Measurements from ENCODE around the gene VGF. TPM values are rescaled to one million over a fixed set of nuclear protein-coding genes. Genes with fewer than 3 reads are reported as not detected.
A peak's percentile ranks its signal among the peaks of the same experiment; 100 is the strongest.

Gene VGF
- total and polyA plus RNA-seq, 2 donors (not counting 1 experiment from before 2014, with no cell fraction given) = 0.10 to 0.17 TPM

GRCh38 chr7:101170617-101171441, 5.5 kb upstream of the VGF start:
- Histone ChIP-seq H3K27me3 (replicated peaks in 1 of 4; ENCODE audit: control extremely low read depth in 1 of 4, control insufficient read depth in 3 of 4, insufficient read depth in 4 of 4, low read length in 3 of 4) (peaks cover 0 to 99% (median 79%) of the 10 kb centered on the region in 4 experiments), H3K4me3 (ENCODE audit: control extremely low read depth in 1 of 5, extremely low read depth in 1 of 5, insufficient read depth in 1 of 5, low read depth in 2 of 5, low read length in 4 of 5) (no peak overlapping the region), H2AFZ (ENCODE audit: insufficient read depth, low read depth, low read length, poor library complexity, severe bottlenecking) (no peak overlapping the region), H3K27ac (ENCODE audit: low read length in 2 of 2) (no peak overlapping the region), H3K9me3 (ENCODE audit: control extremely low read depth in 1 of 3, control insufficient read depth in 2 of 3, insufficient read depth in 1 of 3, low read length in 2 of 3) (peaks cover 0 to 55% (median 2%) of the 10 kb centered on the region in 3 donors), H4K20me1 (ENCODE audit: control insufficient read depth, insufficient read depth, low read length, poor library complexity, severe bottlenecking) (peaks cover 12% of the 10 kb centered on the region), H3K79me2 (ENCODE audit: control insufficient read depth, insufficient read depth, low read length) (no peaks in the 10 kb centered on the region), H3K9ac (ENCODE audit: low read length) (no peak overlapping the region), H3K36me3 (replicated peaks in 1 of 2; ENCODE audit: control extremely low read depth in 1 of 2, control insufficient read depth in 1 of 2, extremely low read depth in 1 of 2, insufficient read depth in 2 of 2, low read length in 1 of 2) (no peaks in the 10 kb centered on the region), H3K4me2 (replicated peaks; ENCODE audit: low read depth, low read length, poor library complexity, severe bottlenecking) (no peak overlapping the region), H3K4me1 (ENCODE audit: control insufficient read depth in 2 of 2, insufficient read depth in 2 of 2, low read length in 2 of 2) (peaks cover 66 to 77% of the 10 kb centered on the region in 2 donors)
- TF ChIP-seq, protein P1, sequence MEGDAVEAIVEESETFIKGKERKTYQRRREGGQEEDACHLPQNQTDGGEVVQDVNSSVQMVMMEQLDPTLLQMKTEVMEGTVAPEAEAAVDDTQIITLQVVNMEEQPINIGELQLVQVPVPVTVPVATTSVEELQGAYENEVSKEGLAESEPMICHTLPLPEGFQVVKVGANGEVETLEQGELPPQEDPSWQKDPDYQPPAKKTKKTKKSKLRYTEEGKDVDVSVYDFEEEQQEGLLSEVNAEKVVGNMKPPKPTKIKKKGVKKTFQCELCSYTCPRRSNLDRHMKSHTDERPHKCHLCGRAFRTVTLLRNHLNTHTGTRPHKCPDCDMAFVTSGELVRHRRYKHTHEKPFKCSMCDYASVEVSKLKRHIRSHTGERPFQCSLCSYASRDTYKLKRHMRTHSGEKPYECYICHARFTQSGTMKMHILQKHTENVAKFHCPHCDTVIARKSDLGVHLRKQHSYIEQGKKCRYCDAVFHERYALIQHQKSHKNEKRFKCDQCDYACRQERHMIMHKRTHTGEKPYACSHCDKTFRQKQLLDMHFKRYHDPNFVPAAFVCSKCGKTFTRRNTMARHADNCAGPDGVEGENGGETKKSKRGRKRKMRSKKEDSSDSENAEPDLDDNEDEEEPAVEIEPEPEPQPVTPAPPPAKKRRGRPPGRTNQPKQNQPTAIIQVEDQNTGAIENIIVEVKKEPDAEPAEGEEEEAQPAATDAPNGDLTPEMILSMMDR (IDR thresholded peaks at IDR 0.05) = no peak
- TF ChIP-seq EZH2 (IDR thresholded peaks at IDR 0.05; ENCODE audit: borderline replicate concordance, insufficient read depth, low read depth, low read length, poor library complexity, severe bottlenecking) = no peak
- intact Hi-C loops (cut with micrococcal nuclease) = loop anchor here (1.0 kb wide), 1 partner anchor 27 kb away; no protein-coding TSS in a partner anchor
- Mint-ChIP-seq H3K27me3 (peaks cover 79% of the 10 kb centered on the region), H3K9me3 (ENCODE audit: insufficient read depth) (no peaks in the 10 kb centered on the region), H3K4me3 (peak overlapping the region; percentile 64), H3K4me1 (peaks cover 54% of the 10 kb centered on the region), H3K27ac (peak overlapping the region; percentile 41)
- DNase-seq (no peak), ATAC-seq (ENCODE audit: low read depth) (no peak)
- WGBS (ENCODE audit: insufficient coverage) = 11% methylated on average over 12 of the region's 17 CpGs
- POLR2A ChIA-PET = interaction anchor here (0.6 kb wide), 1 partner anchor 85 kb away, joined by 5 read pairs; no protein-coding TSS in a partner anchor
- CTCF ChIA-PET = interaction anchor here (2.7 kb wide), 2 partner anchors 21 to 27 kb away, joined by 12 to 23 read pairs; no protein-coding TSS in a partner anchor

Measured in B cell (primary cell).